GM12878 (cell line): ENCODE data around the gene FBLN1. TPM values are rescaled to one million over a fixed set of nuclear protein-coding genes. Genes with fewer than 3 reads are reported as not detected.

Source experiments
- ATAC-seq: fragments of 200-7000 bp; cut with Tn5 transposase; 3 replicates; pipeline ENCODE4 v1.9.1; 2020; ENCODE audit warnings: mild to moderate bottlenecking, moderate library complexity
- BruUV-seq: library from RNA; stranded (reverse); fragments of 400-500 nt; replicated peaks from 2 replicates; lab custom pipeline; 2021; lab: Mats Ljungman, UMichigan
- CTCF ChIA-PET: fragments of 300-600 bp; sonication (Branson Sonifier 250); formaldehyde crosslinking; extraction: SDS; loops from one replicate; lab custom pipeline; 2021; ENCODE audit warnings: inconsistent platforms; lab: Yijun Ruan, JAX
- POLR2A ChIA-PET: fragments of 350-600 bp; formaldehyde crosslinking; extraction: SDS; loops from one replicate; lab custom pipeline; 2021; ENCODE audit warnings: inconsistent platforms; lab: Charles Lee
- RAD21 ChIA-PET: fragments of 300-600 bp; sonication (Branson Sonifier 250); formaldehyde crosslinking; loops from one replicate; lab custom pipeline; 2023; ENCODE audit warnings: antibody characterized with exemption; ENCODE audit not compliant: unreplicated experiment; lab: Charles Lee
- SMC1A ChIA-PET: fragments of 300-600 bp; sonication (Branson Sonifier 250); formaldehyde crosslinking; loops from one replicate; lab custom pipeline; 2023; ENCODE audit not compliant: unreplicated experiment, uncharacterized antibody; lab: Charles Lee
- DNase-seq: peaks from one replicate; pipeline ENCODE4 v3.0.0-alpha.2; 2011; ENCODE audit warnings: low read depth, low spot score
- FAIRE-seq: peaks from 3 replicates; lab custom pipeline; 2011; peaks lifted over from hg19 to GRCh38; lab: Jason Lieb, UNC
- H2AFZ ChIP-seq: 2 replicates; pipeline ENCODE4 v1.6.0; 2011; ENCODE audit warnings: low read depth, low read length, control low read depth; ENCODE audit not compliant: control insufficient read depth
- H3K27ac ChIP-seq: 2 replicates; pipeline ENCODE4 v1.5.1; 2011; ENCODE audit warnings: control low read depth; ENCODE audit not compliant: control insufficient read depth, insufficient read depth
- H3K27me3 ChIP-seq, 2 experiments: replicated peaks in 1 of 2; 2 replicates each; pipeline versions ENCODE4 v1.6.0 to v1.6.1; 2011; ENCODE audit warnings: low read length in 1 of 2; ENCODE audit not compliant: control insufficient read depth in 2 of 2, insufficient read depth in 2 of 2
- H3K36me3 ChIP-seq, 2 experiments: 2 replicates each; pipeline ENCODE4 v1.5.1; 2011; ENCODE audit warnings: low read length in 1 of 2; ENCODE audit not compliant: control insufficient read depth in 2 of 2, insufficient read depth in 2 of 2
- H3K4me1 ChIP-seq: 2 replicates; pipeline ENCODE4 v1.6.1; 2011; ENCODE audit warnings: mild to moderate bottlenecking, low read length, moderate library complexity, mixed read lengths; ENCODE audit not compliant: control insufficient read depth, insufficient read depth
- H3K4me2 ChIP-seq: 2 replicates; pipeline ENCODE4 v1.6.0; 2011; ENCODE audit warnings: control low read depth; ENCODE audit not compliant: control insufficient read depth, insufficient read depth
- H3K4me3 ChIP-seq: fragments of 200-600 bp; sonication (generic); 2 replicates; pipeline ENCODE4 v1.5.1; 2016
- H3K79me2 ChIP-seq: 2 replicates; pipeline ENCODE4 v1.6.0; 2011; ENCODE audit warnings: low read length; ENCODE audit not compliant: control insufficient read depth, insufficient read depth
- H3K9ac ChIP-seq: 2 replicates; pipeline ENCODE4 v1.8.0; 2011; ENCODE audit warnings: low read length, control low read depth, mixed read lengths; ENCODE audit not compliant: control insufficient read depth, insufficient read depth
- H3K9me3 ChIP-seq: replicated peaks from 3 replicates; pipeline ENCODE4 v1.5.1; 2011; ENCODE audit warnings: mild to moderate bottlenecking, low read length; ENCODE audit not compliant: control insufficient read depth, insufficient read depth
- H4K20me1 ChIP-seq: 2 replicates; pipeline ENCODE4 v1.6.0; 2011; ENCODE audit not compliant: control insufficient read depth, insufficient read depth
- EED ChIP-seq: sonication (generic); IDR thresholded peaks from 2 replicates; pipeline ENCODE4 v1.6.1; 2016; ENCODE audit warnings: antibody characterized with exemption, low read depth
- HDAC6 ChIP-seq: fragments of 200-600 bp; sonication (generic); IDR thresholded peaks from one replicate; pipeline ENCODE4 v1.8.0; 2017; ENCODE audit warnings: antibody characterized with exemption; ENCODE audit not compliant: unreplicated experiment
- IKZF2 ChIP-seq, 2 experiments: fragments of 450-650 bp; IDR thresholded peaks; 2 replicates each; pipeline ENCODE4 v1.6.1; 2017; ENCODE audit warnings: mild to moderate bottlenecking in 2 of 2, moderate library complexity in 2 of 2
- KDM1A ChIP-seq: fragments of 200-600 bp; sonication (generic); IDR thresholded peaks from 2 replicates; pipeline ENCODE4 v1.6.1; 2016; ENCODE audit warnings: borderline replicate concordance
- NRF1 ChIP-seq: conservative IDR thresholded peaks from 2 replicates; pipeline ENCODE4 v1.6.1; 2011; ENCODE audit warnings: mild to moderate bottlenecking, low read depth, low read length, improper control_type of control experiment
- POLR2AphosphoS2 ChIP-seq: IDR thresholded peaks from 2 replicates; pipeline ENCODE4 v1.6.1; 2011; ENCODE audit warnings: low read depth, mild to moderate bottlenecking, low read length, improper control_type of control experiment, moderate library complexity
- RB1 ChIP-seq: fragments of 450-650 bp; formaldehyde crosslinking; IDR thresholded peaks from 2 replicates; pipeline ENCODE4 v1.6.1; 2017; ENCODE audit warnings: mild to moderate bottlenecking, borderline replicate concordance
- WRNIP1 ChIP-seq: IDR thresholded peaks from 2 replicates; pipeline ENCODE4 v1.6.1; 2011; ENCODE audit warnings: low read depth, low read length, improper control_type of control experiment, borderline replicate concordance
- WGBS: methylation state at CpG from one replicate; pipeline ENCODE4 v1.1.6; 2016; ENCODE audit warnings: low lambda C conversion rate; ENCODE audit not compliant: insufficient replicate concordance, insufficient coverage; ENCODE audit errors: missing lambda C conversion rate; 5-methylcytosine and 5-hydroxymethylcytosine counted together
- in situ Hi-C: fragments of 300-500 bp; cut with MboI; formaldehyde crosslinking; loops from 9 replicates; pipeline ENCODE4 v1.14.3; 2018; ENCODE audit warnings: mixed read lengths
- intact Hi-C: fragments of 100-400 bp; cut with micrococcal nuclease; formaldehyde crosslinking; loops from one replicate; pipeline ENCODE4 v1.14.2; 2022; ENCODE audit not compliant: unreplicated experiment
- polyA plus RNA-seq, 11 experiments: library from polyadenylated mRNA; depleted of rRNA in 4 of 11; unstranded in 6 of 11; stranded (reverse) in 5 of 11; fragments of >200 nt; fragmentation: Nextera tagmentation in 4 of 11; fragmentation: Illumina TruSeq in 1 of 11; extraction: Ambion mirVana in 4 of 11; extraction: Trizol in 1 of 11; gene quantifications; 1 replicate in 1 of 11; 2 replicates in 10 of 11; pipeline versions ENCODE4 v1.2.1 to v1.2.3, GENCODE V29; 2011 to 2016; ENCODE audit warnings: inconsistent platforms in 2 of 11, missing spikeins in 2 of 11, low read depth in 1 of 11
- total RNA-seq, 4 experiments: library from RNA; depleted of rRNA in 3 of 4; stranded (reverse); fragments of >200 nt in 3 of 4; fragmentation: Illumina TruSeq in 1 of 4; extraction: Trizol in 1 of 4; gene quantifications; 2 replicates each; pipeline versions ENCODE4 v1.2.1 to v1.2.3, GENCODE V29; 2013 to 2021
- TF ChIP-seq, protein P1 (sequence below), 3 experiments: IDR thresholded peaks in 2 of 3; conservative IDR thresholded peaks in 1 of 3; 2 replicates each; pipeline ENCODE4 v1.5.1; 2011; ENCODE audit warnings: low read depth in 3 of 3, low read length in 3 of 3, mild to moderate bottlenecking in 3 of 3, control low read depth in 2 of 3, moderate library complexity in 2 of 3, inconsistent platforms in 1 of 3, mixed read lengths in 1 of 3; ENCODE audit not compliant: control insufficient read depth in 2 of 3, insufficient read depth in 1 of 3; ENCODE audit errors: extremely low read depth in 1 of 3
- TF ChIP-seq, protein P2 (sequence below): fragments of 450-650 bp; IDR thresholded peaks from 2 replicates; pipeline ENCODE4 v1.6.1; 2017; ENCODE audit warnings: low read depth, mild to moderate bottlenecking, moderate library complexity

FBLN1 gene
- total and polyA plus RNA-seq, 10 of the 15 experiments (the other 5 are each of a cell fraction or from before 2014, with no cell fraction given): 0.20 to 0.51 TPM; not detected in 8

DNA sequence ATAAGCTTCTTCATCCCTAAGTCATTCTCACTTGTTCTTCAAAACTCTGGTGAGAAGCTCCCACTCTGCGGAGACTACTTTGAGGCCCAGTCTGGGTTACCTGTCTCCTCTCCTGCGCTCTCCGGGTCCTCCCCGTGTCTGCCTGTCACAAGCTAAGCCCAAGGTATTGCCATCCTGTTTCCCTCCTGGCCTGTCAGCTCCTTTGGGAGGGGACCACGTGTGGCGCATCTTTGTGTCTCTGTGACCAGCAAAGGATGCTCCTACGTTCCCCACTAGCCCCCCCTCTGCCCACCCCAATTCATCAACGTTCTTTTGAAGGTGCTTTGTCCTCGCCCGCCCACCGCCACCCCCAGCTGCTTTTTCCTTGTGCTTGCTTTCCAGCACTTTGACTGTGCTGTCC is 31.8 kb upstream of the FBLN1 start:
- Histone ChIP-seq H3K4me1 (no peaks in the 10 kb centered on the region), H2AFZ (no peak overlapping the region), H3K79me2 (no peaks in the 10 kb centered on the region), H3K9ac (no peak overlapping the region), H3K4me2 (no peak overlapping the region), H3K36me3 (no peaks in the 10 kb centered on the region), H4K20me1 (no peaks in the 10 kb centered on the region), H3K27me3 (no peaks in the 10 kb centered on the region; a peak in 1 of 4 replicates), H3K9me3 (no peaks in the 10 kb centered on the region; the same call in 1 of the 3 replicates), H3K27ac (no peak overlapping the region), H3K4me3 (no peak overlapping the region)
- in situ Hi-C loops: no loop called here
- POLR2A ChIA-PET: interaction anchor here (0.6 kb wide), 1 partner anchor 82 kb away, joined by 6 read pairs; no protein-coding TSS in a partner anchor
- TF ChIP-seq EED (no peak), RB1 (no peak), NRF1 (no peak), HDAC6 (no peak), WRNIP1 (no peak), KDM1A (no peak), IKZF2 (IDR thresholded peaks at IDR 0.05) (no peak), POLR2AphosphoS2 (no peak)
- TF ChIP-seq, protein P1, sequence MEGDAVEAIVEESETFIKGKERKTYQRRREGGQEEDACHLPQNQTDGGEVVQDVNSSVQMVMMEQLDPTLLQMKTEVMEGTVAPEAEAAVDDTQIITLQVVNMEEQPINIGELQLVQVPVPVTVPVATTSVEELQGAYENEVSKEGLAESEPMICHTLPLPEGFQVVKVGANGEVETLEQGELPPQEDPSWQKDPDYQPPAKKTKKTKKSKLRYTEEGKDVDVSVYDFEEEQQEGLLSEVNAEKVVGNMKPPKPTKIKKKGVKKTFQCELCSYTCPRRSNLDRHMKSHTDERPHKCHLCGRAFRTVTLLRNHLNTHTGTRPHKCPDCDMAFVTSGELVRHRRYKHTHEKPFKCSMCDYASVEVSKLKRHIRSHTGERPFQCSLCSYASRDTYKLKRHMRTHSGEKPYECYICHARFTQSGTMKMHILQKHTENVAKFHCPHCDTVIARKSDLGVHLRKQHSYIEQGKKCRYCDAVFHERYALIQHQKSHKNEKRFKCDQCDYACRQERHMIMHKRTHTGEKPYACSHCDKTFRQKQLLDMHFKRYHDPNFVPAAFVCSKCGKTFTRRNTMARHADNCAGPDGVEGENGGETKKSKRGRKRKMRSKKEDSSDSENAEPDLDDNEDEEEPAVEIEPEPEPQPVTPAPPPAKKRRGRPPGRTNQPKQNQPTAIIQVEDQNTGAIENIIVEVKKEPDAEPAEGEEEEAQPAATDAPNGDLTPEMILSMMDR (IDR thresholded peaks at IDR 0.05 in 2 of 3, conservative IDR thresholded peaks at IDR 0.05 in 1 of 3; ENCODE audit: control insufficient read depth in 2 of 3, extremely low read depth in 1 of 3, insufficient read depth in 1 of 3, low read depth in 3 of 3, low read length in 3 of 3): no peak
- TF ChIP-seq, protein P2, sequence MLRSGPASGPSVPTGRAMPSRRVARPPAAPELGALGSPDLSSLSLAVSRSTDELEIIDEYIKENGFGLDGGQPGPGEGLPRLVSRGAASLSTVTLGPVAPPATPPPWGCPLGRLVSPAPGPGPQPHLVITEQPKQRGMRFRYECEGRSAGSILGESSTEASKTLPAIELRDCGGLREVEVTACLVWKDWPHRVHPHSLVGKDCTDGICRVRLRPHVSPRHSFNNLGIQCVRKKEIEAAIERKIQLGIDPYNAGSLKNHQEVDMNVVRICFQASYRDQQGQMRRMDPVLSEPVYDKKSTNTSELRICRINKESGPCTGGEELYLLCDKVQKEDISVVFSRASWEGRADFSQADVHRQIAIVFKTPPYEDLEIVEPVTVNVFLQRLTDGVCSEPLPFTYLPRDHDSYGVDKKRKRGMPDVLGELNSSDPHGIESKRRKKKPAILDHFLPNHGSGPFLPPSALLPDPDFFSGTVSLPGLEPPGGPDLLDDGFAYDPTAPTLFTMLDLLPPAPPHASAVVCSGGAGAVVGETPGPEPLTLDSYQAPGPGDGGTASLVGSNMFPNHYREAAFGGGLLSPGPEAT: no peak
- no peak for DNase-seq
- CTCF ChIA-PET: no interaction called here
- SMC1A ChIA-PET: no interaction called here
- 40% methylated on average over 11 of the region's 11 CpGs for WGBS
- no peak for FAIRE-seq
- RAD21 ChIA-PET: no interaction called here
- intact Hi-C loops: no loop called here
- ATAC-seq: no peak
- no TSS peak for BruUV-seq
